22Rv1 (cell line): ENCODE data around the gene SORCS2.

ENCODE experiments used
- H3K27ac ChIP-seq: fragments of 450-650 bp; 2 replicates; pipeline ENCODE4 v1.5.1; 2017
- CTCF ChIP-seq: fragments of 450-650 bp; IDR thresholded peaks from 2 replicates; pipeline ENCODE4 v1.5.1; 2017; ENCODE audit warnings: mild to moderate bottlenecking
- ZFX ChIP-seq: fragments of 450-650 bp; IDR thresholded peaks from 2 replicates; pipeline ENCODE4 v1.6.1; 2017; ENCODE audit warnings: antibody characterized with exemption, borderline replicate concordance

Gene SORCS2

DNA sequence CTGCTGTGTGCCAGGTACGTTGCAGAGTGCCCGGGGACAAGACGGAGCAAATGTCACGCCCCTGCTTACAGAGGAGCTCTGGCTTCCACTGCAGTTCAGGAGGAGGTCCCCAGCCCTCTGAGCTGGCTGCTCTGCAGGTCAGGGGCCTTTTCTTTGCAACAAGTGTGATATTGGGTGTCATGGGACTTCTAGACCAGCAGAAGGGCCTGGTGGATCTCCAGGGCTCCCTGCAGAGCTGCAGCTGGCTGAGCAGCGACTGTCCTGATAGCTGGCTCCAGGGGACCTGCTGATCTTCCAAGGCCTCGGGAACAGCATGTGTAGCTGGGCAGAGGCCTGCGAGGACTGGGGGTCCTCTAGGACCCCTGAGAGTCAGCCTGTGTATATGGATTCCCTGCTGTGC is 120.4 kb downstream of the SORCS2 start:
- no peak for TF ChIP-seq CTCF
- TF ChIP-seq ZFX = no peak
- H3K27ac ChIP-seq = no peak overlapping the region

GRCh38 chr4:7313347-7313811 is 121.0 kb downstream of the SORCS2 start:
- no peak overlapping the region for H3K27ac ChIP-seq
- no peak for TF ChIP-seq ZFX
- no peak for TF ChIP-seq CTCF

GRCh38 chr4:7313991-7314390 is 121.7 kb downstream of the SORCS2 start:
- no peak overlapping the region for H3K27ac ChIP-seq
- no peak for TF ChIP-seq CTCF
- no peak for TF ChIP-seq ZFX

GRCh38 chr4:7315286-7315685 is 122.9 kb downstream of the SORCS2 start:
- H3K27ac ChIP-seq = no peak overlapping the region
- no peak for TF ChIP-seq CTCF
- no peak for TF ChIP-seq ZFX

- TF ChIP-seq ZFX (no peak), CTCF (no peak)
- H3K27ac ChIP-seq = no peak overlapping the region
These were observed 123.6 kb downstream of the SORCS2 start for GRCh38 chr4:7315935-7316334.

DNA sequence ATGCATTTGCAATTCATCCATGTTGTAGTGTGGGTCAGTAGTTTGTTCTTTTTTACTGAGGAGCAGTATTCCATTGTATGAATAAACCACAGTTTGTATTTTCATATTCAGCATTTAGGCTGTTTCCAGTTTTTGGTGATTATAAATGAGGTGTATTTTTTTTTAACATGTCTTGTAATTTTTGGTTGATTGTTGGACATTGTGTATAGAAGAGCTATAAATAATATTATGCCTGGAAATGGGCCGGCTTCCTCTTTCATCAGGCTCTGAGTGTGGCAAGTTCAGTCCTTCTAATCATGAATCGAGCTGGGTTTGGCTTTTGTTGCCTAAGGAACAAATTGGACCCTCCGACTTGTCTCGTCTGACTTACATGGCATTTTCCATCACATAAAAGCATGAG is 126.7 kb downstream of the SORCS2 start:
- TF ChIP-seq ZFX (no peak), CTCF (no peak)

DNA sequence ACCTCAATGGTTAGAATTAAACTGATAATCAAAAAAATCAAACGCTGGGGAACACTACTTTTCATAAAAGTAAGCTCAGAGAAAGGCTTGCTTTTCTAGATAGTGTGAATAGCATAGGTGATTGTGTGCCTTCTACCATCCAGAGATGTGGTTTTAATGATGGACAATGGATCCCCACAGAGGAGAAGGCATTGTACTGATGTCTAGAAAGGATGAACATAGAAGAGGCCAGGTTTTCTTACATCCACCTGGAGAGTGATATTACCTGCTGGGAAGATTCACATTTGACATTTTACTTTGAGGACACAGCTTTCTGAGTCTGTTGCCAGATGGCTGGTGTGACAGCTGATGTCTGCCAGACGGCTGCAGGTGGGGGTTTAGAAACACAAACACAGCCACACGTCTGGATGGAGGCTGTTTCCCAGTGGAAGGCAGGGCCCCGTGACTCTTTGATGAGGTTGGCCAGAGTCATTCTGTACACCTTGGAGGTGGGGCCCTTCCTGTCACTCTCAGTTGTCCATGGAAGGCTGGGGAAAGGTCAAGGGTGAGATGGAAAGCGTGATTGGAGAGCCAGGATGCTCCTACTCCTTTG is 128.0 kb downstream of the SORCS2 start:
- H3K27ac ChIP-seq = no peak overlapping the region
- TF ChIP-seq CTCF (no peak), ZFX (no peak)

More for the DNA sequence above, 126.7 kb downstream of the SORCS2 start:
- no peak overlapping the region for H3K27ac ChIP-seq
